Smooth muscle cell (in vitro differentiated cells): Measurements from ENCODE around the gene C19orf47. TPM values are rescaled to one million over a fixed set of nuclear protein-coding genes. Genes with fewer than 3 reads are reported as not detected.

Experiments
- DNase-seq: peaks from one replicate; lab custom pipeline; 2025; ENCODE audit not compliant: unreplicated experiment; lab: John Stamatoyannopoulos, UW
- H2AFZ ChIP-seq: fragments of 200-600 bp; sonication (generic); 2 replicates; pipeline ENCODE4 v1.6.0; 2016; ENCODE audit warnings: antibody characterized with exemption, low read depth, mild to moderate bottlenecking
- H3F3A ChIP-seq: fragments of 200-600 bp; sonication (generic); 2 replicates; pipeline ENCODE4 v1.6.0; 2017; ENCODE audit warnings: antibody characterized with exemption, low read depth
- H3K27ac ChIP-seq: fragments of 200-600 bp; sonication (generic); 2 replicates; pipeline ENCODE4 v1.5.1; 2016; ENCODE audit warnings: low read depth, mild to moderate bottlenecking
- H3K27me3 ChIP-seq: fragments of 200-600 bp; sonication (generic); 2 replicates; pipeline ENCODE4 v1.6.1; 2016; ENCODE audit warnings: low read depth, mild to moderate bottlenecking
- H3K36me3 ChIP-seq: fragments of 200-600 bp; sonication (generic); 2 replicates; pipeline ENCODE4 v1.5.1; 2016; ENCODE audit warnings: low read depth
- H3K4me1 ChIP-seq: fragments of 200-600 bp; sonication (generic); 2 replicates; pipeline ENCODE4 v1.5.1; 2016; ENCODE audit warnings: low read depth
- H3K4me2 ChIP-seq: fragments of 200-600 bp; sonication (generic); 2 replicates; pipeline ENCODE4 v1.6.0; 2016; ENCODE audit warnings: mild to moderate bottlenecking
- H3K4me3 ChIP-seq: fragments of 200-600 bp; sonication (generic); 2 replicates; pipeline ENCODE4 v1.5.1; 2016; ENCODE audit warnings: mild to moderate bottlenecking
- H3K79me2 ChIP-seq: fragments of 200-600 bp; sonication (generic); 2 replicates; pipeline ENCODE4 v1.6.0; 2016; ENCODE audit warnings: low read depth, mild to moderate bottlenecking
- H3K9ac ChIP-seq: fragments of 200-600 bp; sonication (generic); 2 replicates; pipeline ENCODE4 v1.6.0; 2016; ENCODE audit warnings: low read depth
- H3K9me3 ChIP-seq: fragments of 200-600 bp; sonication (generic); replicated peaks from 2 replicates; pipeline ENCODE4 v1.5.1; 2016; ENCODE audit warnings: low read depth
- H4K20me1 ChIP-seq: fragments of 200-600 bp; sonication (generic); 2 replicates; pipeline ENCODE4 v1.6.0; 2016; ENCODE audit warnings: low read depth
- CTCF ChIP-seq: fragments of 200-600 bp; sonication (generic); IDR thresholded peaks from 2 replicates; pipeline ENCODE4 v1.5.1; 2017; ENCODE audit warnings: borderline replicate concordance, mild to moderate bottlenecking, antibody characterized with exemption; ENCODE audit not compliant: insufficient read depth, poor library complexity, severe bottlenecking
- WGBS: methylation state at CpG from one replicate; pipeline ENCODE4 v1.1.7; 2016; ENCODE audit warnings: low lambda C conversion rate; 5-methylcytosine and 5-hydroxymethylcytosine counted together
- polyA plus RNA-seq: library from polyadenylated mRNA; unstranded; fragments of >200 nt; fragmentation: Nextera tagmentation; extraction: Ambion mirVana; gene quantifications from 2 replicates; pipeline ENCODE4 v1.2.1, GENCODE V29; 2016
- total RNA-seq: library from RNA; depleted of rRNA; stranded (reverse); fragments of >200 nt; gene quantifications from 2 replicates; pipeline ENCODE4 v1.2.3, GENCODE V29; 2014

The C19orf47 gene
- total and polyA plus RNA-seq, 2 experiments from 2014 or later: 6.3 to 9.3 TPM

- no peaks in the 10 kb centered on the region for H3K4me1 ChIP-seq
- H3K79me2 ChIP-seq: no peaks in the 10 kb centered on the region
- no peak overlapping the region for H2AFZ ChIP-seq
- no peak overlapping the region for H3K4me2 ChIP-seq
- no peaks in the 10 kb centered on the region for H3K9me3 ChIP-seq
- H3F3A ChIP-seq: no peaks in the 10 kb centered on the region
- DNase-seq: no peak
- H3K27me3 ChIP-seq: no peaks in the 10 kb centered on the region
- no peaks in the 10 kb centered on the region for H4K20me1 ChIP-seq
- H3K4me3 ChIP-seq: no peak overlapping the region
- no peaks in the 10 kb centered on the region for H3K36me3 ChIP-seq
- no peak for TF ChIP-seq CTCF
- 94% methylated on average over 14 of the region's 14 CpGs for WGBS
- no peak overlapping the region for H3K27ac ChIP-seq
- no peak overlapping the region for H3K9ac ChIP-seq
These were observed 47.8 kb upstream of the C19orf47 start for GRCh38 chr19:40395956-40396355.

- Histone ChIP-seq H4K20me1 (no peaks in the 10 kb centered on the region), H3K4me1 (no peaks in the 10 kb centered on the region), H3K9me3 (no peaks in the 10 kb centered on the region), H3K27ac (no peak overlapping the region), H3F3A (no peaks in the 10 kb centered on the region), H3K4me2 (no peak overlapping the region), H3K4me3 (no peak overlapping the region), H3K79me2 (no peaks in the 10 kb centered on the region), H3K9ac (no peak overlapping the region), H2AFZ (no peak overlapping the region), H3K27me3 (no peaks in the 10 kb centered on the region), H3K36me3 (no peaks in the 10 kb centered on the region)
- TF ChIP-seq CTCF: no peak
- WGBS: 86% methylated on average over 12 of the region's 13 CpGs
- no peak for DNase-seq
These were observed 46.6 kb upstream of the C19orf47 start for GRCh38 chr19:40394816-40395210.

- H4K20me1 ChIP-seq: no peaks in the 10 kb centered on the region
- WGBS: 92% methylated on average over 32 of the region's 41 CpGs
- no peak for DNase-seq
- no peaks in the 10 kb centered on the region for H3K79me2 ChIP-seq
- no peak overlapping the region for H3K9ac ChIP-seq
- no peaks in the 10 kb centered on the region for H3K9me3 ChIP-seq
- H3K4me1 ChIP-seq: no peaks in the 10 kb centered on the region
- TF ChIP-seq CTCF: no peak
- H3K27me3 ChIP-seq: no peaks in the 10 kb centered on the region
- H3K27ac ChIP-seq: no peak overlapping the region
- H3K36me3 ChIP-seq: no peaks in the 10 kb centered on the region
- no peak overlapping the region for H3K4me2 ChIP-seq
- H2AFZ ChIP-seq: no peak overlapping the region
- no peak overlapping the region for H3K4me3 ChIP-seq
- H3F3A ChIP-seq: no peaks in the 10 kb centered on the region
These were observed 46.0 kb upstream of the C19orf47 start for GRCh38 chr19:40393894-40394815.
